ENCODE results near the gene CDC42BPB. TPM values are rescaled to one million over a fixed set of nuclear protein-coding genes. Genes with fewer than 3 reads are reported as not detected.
A peak's percentile ranks its signal among the peaks of the same experiment; 100 is the strongest.

The CDC42BPB gene
- total RNA-seq, 1 experiment from 2014 or later: 103 TPM

- H2BK5ac ChIP-seq (ENCODE audit: insufficient read length, low read length): no peak overlapping the region
- Mint-ChIP-seq H3K36me3 (ENCODE audit: insufficient read depth in 1 of 3, low read depth in 3 of 3) (peaks cover 17 to 69% (median 46%) of the 10 kb centered on the region in 3 experiments; a peak in 6 of 7 replicates), H3K4me1 (no peaks in the 10 kb centered on the region), H3K9me3 (no peaks in the 10 kb centered on the region), H3K4me3 (no peak overlapping the region), H3K27me3 (ENCODE audit: low read depth) (no peaks in the 10 kb centered on the region), H3K27ac (no peak overlapping the region)
- no peaks in the 10 kb centered on the region for H4K20me1 ChIP-seq (ENCODE audit: control insufficient read depth, insufficient read depth, insufficient read length)
- DNase-seq: no peak
- no peak overlapping the region for H4K5ac ChIP-seq (ENCODE audit: insufficient read length, low read depth, low read length)
- H2AFZ ChIP-seq (ENCODE audit: low read length): no peak overlapping the region
- no peak overlapping the region for H3T11ph ChIP-seq (ENCODE audit: low read length)
- H4K8ac ChIP-seq (replicated peaks; ENCODE audit: insufficient read length, low read depth, low read length): no peak overlapping the region
- no peaks in the 10 kb centered on the region for H3K4me1 ChIP-seq (ENCODE audit: insufficient read depth, low read length)
- H3K4me2 ChIP-seq (ENCODE audit: insufficient read depth, insufficient read length, low read length): no peak overlapping the region
- H2AK5ac ChIP-seq (ENCODE audit: insufficient read length, low read length): no peak overlapping the region
- H2BK120ac ChIP-seq (ENCODE audit: low read depth, low read length, poor library complexity, severe bottlenecking): no peak overlapping the region
- no peak overlapping the region for H2BK12ac ChIP-seq (ENCODE audit: insufficient read length, low read depth, low read length)
- no peak overlapping the region for H3K4ac ChIP-seq (ENCODE audit: low read depth, low read length)
- no peaks in the 10 kb centered on the region for H3K27me3 ChIP-seq (ENCODE audit: insufficient read depth, low read length)
- H2BK20ac ChIP-seq (ENCODE audit: low read depth, low read length, poor library complexity, severe bottlenecking): no peak overlapping the region
- WGBS (ENCODE audit: extremely low coverage, insufficient read length, low lambda C conversion rate): no CpG with 5 or more reads among the region's 22 CpGs
- no peak overlapping the region for H4K91ac ChIP-seq (ENCODE audit: insufficient read length, low read depth, low read length)
- no peak overlapping the region for H3K9ac ChIP-seq (ENCODE audit: extremely low read depth, insufficient read length, low read length)
- no peaks in the 10 kb centered on the region for H3K79me1 ChIP-seq (ENCODE audit: insufficient read depth, low read depth, low read length, poor library complexity, severe bottlenecking)
- no peaks in the 10 kb centered on the region for H3K9me3 ChIP-seq (ENCODE audit: control insufficient read depth, low read depth, low read length)
- no peaks in the 10 kb centered on the region for H3K23me2 ChIP-seq (ENCODE audit: insufficient read length, low read depth, low read length, poor library complexity, severe bottlenecking)
- no peak overlapping the region for H3K23ac ChIP-seq (ENCODE audit: insufficient read length, low read depth, low read length)
- H3K79me2 ChIP-seq (ENCODE audit: insufficient read depth, low read length): no peaks in the 10 kb centered on the region; the same call in 1 of the 2 replicates
- H2BK15ac ChIP-seq (ENCODE audit: low read depth, low read length): no peak overlapping the region
- no peak overlapping the region for H3K18ac ChIP-seq (ENCODE audit: insufficient read length, low read depth, low read length)
- peak; percentile 26; the same call in 2 of the 3 replicates for TF ChIP-seq CTCF (conservative IDR thresholded peaks at IDR 0.05)
- H3K14ac ChIP-seq (ENCODE audit: insufficient read depth, low read length): no peak overlapping the region
- H3K56ac ChIP-seq (ENCODE audit: insufficient read length, low read depth, low read length): no peak overlapping the region
- H3K27ac ChIP-seq (ENCODE audit: insufficient read length, low read depth, low read length): no peak overlapping the region
These were observed 54.6 kb downstream of the CDC42BPB start for GRCh38 chr14:103002578-103003350.

Data from H9 (cell line).